HFFc6 (cell line): ENCODE data around the gene HIVEP2. TPM values are rescaled to one million over a fixed set of nuclear protein-coding genes. Genes with fewer than 3 reads are reported as not detected.
A peak's percentile ranks its signal among the peaks of the same experiment; 100 is the strongest.

Experiments
- DNase-seq: peaks from one replicate; pipeline ENCODE4 v3.0.0-alpha.2; 2018
- H3K27ac Mint-ChIP-seq: 2 replicates; pipeline ENCODE4 v1.8.0; 2020; ENCODE audit warnings: mild to moderate bottlenecking, mixed read lengths
- H3K27me3 Mint-ChIP-seq: 2 replicates; pipeline ENCODE4 v1.8.0; 2021; ENCODE audit warnings: mild to moderate bottlenecking, moderate library complexity, mixed read lengths; ENCODE audit not compliant: insufficient read depth
- H3K36me3 Mint-ChIP-seq: 2 replicates; pipeline ENCODE4 v1.8.0; 2021; ENCODE audit warnings: low read depth, mixed read lengths
- H3K4me1 Mint-ChIP-seq: 2 replicates; pipeline ENCODE4 v1.8.0; 2020; ENCODE audit warnings: low read depth, mixed read lengths
- H3K4me3 Mint-ChIP-seq: 2 replicates; pipeline ENCODE4 v1.8.0; 2020; ENCODE audit warnings: mild to moderate bottlenecking, moderate library complexity, mixed read lengths
- H3K9me3 Mint-ChIP-seq: 2 replicates; pipeline ENCODE4 v1.8.0; 2020; ENCODE audit warnings: mild to moderate bottlenecking, mixed read lengths
- CTCF ChIP-seq: fragments of 200-600 bp; sonication (generic); IDR thresholded peaks from 2 replicates; pipeline ENCODE4 v1.5.0; 2021; ENCODE audit warnings: antibody characterized with exemption, mild to moderate bottlenecking
- total RNA-seq, 6 experiments: library from RNA; stranded (reverse); fragmentation: NEBNext Ultra II Directional; extraction: Animal tissue kit (Norgen Biotek cat#: 25700); gene quantifications; 2 replicates in 1 of 6; 3 replicates in 5 of 6; pipeline ENCODE4 v1.2.3, GENCODE V29; 2021

Gene HIVEP2
- total RNA-seq, 6 experiments from 2014 or later: 14.0 to 19.5 (median 17.1) TPM

- H3K4me1 Mint-ChIP-seq: peaks cover 88% of the 10 kb centered on the region
- H3K27ac Mint-ChIP-seq: peak overlapping the region; percentile 76
- no peaks in the 10 kb centered on the region for H3K9me3 Mint-ChIP-seq
- no peak for DNase-seq
- no peaks in the 10 kb centered on the region for H3K27me3 Mint-ChIP-seq
- TF ChIP-seq CTCF: no peak
- no peaks in the 10 kb centered on the region for H3K36me3 Mint-ChIP-seq
- H3K4me3 Mint-ChIP-seq: no peak overlapping the region
These were observed 57.5 kb downstream of the HIVEP2 start for GRCh38 chr6:142887517-142887916.

- peak overlapping the region; percentile 93 for H3K27ac Mint-ChIP-seq
- H3K4me3 Mint-ChIP-seq: peak overlapping the region; percentile 4; the same call in 1 of the 2 replicates
- no peaks in the 10 kb centered on the region for H3K9me3 Mint-ChIP-seq
- H3K4me1 Mint-ChIP-seq: peaks cover 88% of the 10 kb centered on the region
- TF ChIP-seq CTCF: peak; percentile 66
- H3K36me3 Mint-ChIP-seq: peaks cover 5% of the 10 kb centered on the region; the same call in 1 of the 2 replicates
- peak; percentile 51 for DNase-seq
- H3K27me3 Mint-ChIP-seq: no peaks in the 10 kb centered on the region; the same call in 1 of the 2 replicates
These were observed 58.4 kb downstream of the HIVEP2 start for GRCh38 chr6:142886431-142887170.

- Mint-ChIP-seq H3K4me1 (peaks cover 89% of the 10 kb centered on the region), H3K36me3 (peaks cover 16% of the 10 kb centered on the region), H3K27ac (peak overlapping the region; percentile 93), H3K9me3 (no peaks in the 10 kb centered on the region), H3K27me3 (no peaks in the 10 kb centered on the region; the same call in 1 of the 2 replicates), H3K4me3 (peak overlapping the region; percentile 89)
- DNase-seq: peak; percentile 93
- no peak for TF ChIP-seq CTCF
These were observed 59.7 kb downstream of the HIVEP2 start for GRCh38 chr6:142885182-142885867.

GRCh38 chr6:142884214-142885035 lies 60.6 kb downstream of the HIVEP2 start:
- TF ChIP-seq CTCF: no peak
- peaks cover 96% of the 10 kb centered on the region for H3K4me1 Mint-ChIP-seq
- H3K27ac Mint-ChIP-seq: peak overlapping the region; percentile 93
- peak overlapping the region; percentile 89 for H3K4me3 Mint-ChIP-seq
- no peak for DNase-seq
- peaks cover 25% of the 10 kb centered on the region for H3K36me3 Mint-ChIP-seq
- H3K9me3 Mint-ChIP-seq: no peaks in the 10 kb centered on the region
- H3K27me3 Mint-ChIP-seq: no peaks in the 10 kb centered on the region; the same call in 1 of the 2 replicates

DNA sequence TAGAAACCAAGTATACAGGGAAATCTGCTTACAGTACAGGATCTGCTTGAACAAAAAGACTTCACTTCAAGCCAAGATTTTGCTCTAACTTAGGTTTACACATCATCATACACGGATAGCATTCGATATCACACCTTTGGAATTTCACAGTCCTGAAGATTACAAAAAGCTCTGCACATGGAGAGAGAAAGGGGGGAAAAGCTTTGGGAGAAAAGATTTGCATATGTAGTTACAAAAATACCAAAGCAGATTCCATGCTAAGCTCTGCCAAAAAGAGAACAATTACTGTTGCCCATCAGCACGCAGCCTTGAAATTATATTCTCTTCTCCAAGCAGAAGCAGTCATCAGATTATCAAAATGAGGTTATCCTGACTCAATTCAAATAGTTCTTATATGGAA lies 62.0 kb downstream of the HIVEP2 start:
- peak; percentile 49 for DNase-seq
- H3K9me3 Mint-ChIP-seq: no peaks in the 10 kb centered on the region
- peaks cover 87% of the 10 kb centered on the region for H3K4me1 Mint-ChIP-seq
- H3K36me3 Mint-ChIP-seq: peaks cover 32% of the 10 kb centered on the region
- no peak for TF ChIP-seq CTCF
- peak overlapping the region; percentile 93 for H3K27ac Mint-ChIP-seq
- peak overlapping the region; percentile 1; the same call in 1 of the 2 replicates for H3K4me3 Mint-ChIP-seq
- no peaks in the 10 kb centered on the region; the same call in 1 of the 2 replicates for H3K27me3 Mint-ChIP-seq
